Right atrium auricular region (tissue), 2 donors: ENCODE measurements around the gene DEPDC5. TPM values are rescaled to one million over a fixed set of nuclear protein-coding genes. Genes with fewer than 3 reads are reported as not detected.

Source experiments
- DNase-seq: peaks from one replicate; pipeline ENCODE4 v3.0.0-alpha.2; 2019; ENCODE audit warnings: low spot score
- H3K27ac ChIP-seq, 2 donors: fragments of 200-600 bp; sonication (generic); 1 replicate in 1 of 2; 2 replicates in 1 of 2; pipeline ENCODE4 v1.5.1; 2016 to 2019
- H3K27me3 ChIP-seq, 2 donors: fragments of 200-600 bp; sonication (generic); one replicate each; pipeline versions ENCODE4 v1.5.1 to v1.6.0; 2017 to 2019
- H3K36me3 ChIP-seq: fragments of 200-600 bp; sonication (generic); one replicate; pipeline ENCODE4 v1.5.1; 2016
- H3K4me1 ChIP-seq, 2 donors: fragments of 200-600 bp; sonication (generic); one replicate each; pipeline versions ENCODE4 v1.5.1 to v1.6.0; 2017 to 2019
- H3K4me3 ChIP-seq, 2 donors: fragments of 200-600 bp; sonication (generic); 1 replicate in 1 of 2; 2 replicates in 1 of 2; pipeline ENCODE4 v1.5.1; 2017 to 2019; ENCODE audit warnings: mild to moderate bottlenecking in 1 of 2, moderate library complexity in 1 of 2
- H3K9me3 ChIP-seq, 2 donors: fragments of 200-600 bp; sonication (generic); one replicate each; pipeline ENCODE4 v1.5.1; 2019
- CTCF ChIP-seq, 2 donors: fragments of 200-600 bp; sonication (generic); IDR thresholded peaks; one replicate each; pipeline ENCODE4 v1.5.1; 2019; ENCODE audit warnings: antibody characterized with exemption in 2 of 2
- total RNA-seq, 2 donors: library from RNA; depleted of rRNA; stranded (reverse); fragments of >200 nt; gene quantifications; one replicate each; pipeline ENCODE4 v1.1.0, GENCODE V29; 2016

Gene DEPDC5
- total RNA-seq, 2 donors from 2014 or later: 7.0 to 8.6 TPM

GRCh38 chr22:31742682-31743081 is 11.1 kb upstream of the DEPDC5 start:
- Histone ChIP-seq H3K27me3 (no peaks in the 10 kb centered on the region), H3K4me1 (peaks cover 0 to 23% of the 10 kb centered on the region in 2 donors), H3K4me3 (no peak overlapping the region), H3K9me3 (no peaks in the 10 kb centered on the region), H3K36me3 (no peaks in the 10 kb centered on the region), H3K27ac (no peak overlapping the region)
- TF ChIP-seq CTCF (IDR thresholded peaks at IDR 0.05): no peak
- no peak for DNase-seq

- H3K27ac ChIP-seq: no peak overlapping the region
- H3K4me1 ChIP-seq: peaks cover 0 to 32% of the 10 kb centered on the region in 2 donors
- H3K9me3 ChIP-seq: no peaks in the 10 kb centered on the region
- no peak for DNase-seq
- no peaks in the 10 kb centered on the region for H3K36me3 ChIP-seq
- H3K4me3 ChIP-seq: no peak overlapping the region
- no peaks in the 10 kb centered on the region for H3K27me3 ChIP-seq
- TF ChIP-seq CTCF (IDR thresholded peaks at IDR 0.05): no peak
These were observed 9.9 kb upstream of the DEPDC5 start for GRCh38 chr22:31743871-31744270.

- Histone ChIP-seq H3K4me3 (no peak overlapping the region), H3K27me3 (no peaks in the 10 kb centered on the region), H3K27ac (no peak overlapping the region), H3K36me3 (no peaks in the 10 kb centered on the region), H3K9me3 (no peaks in the 10 kb centered on the region), H3K4me1 (peaks cover 0 to 35% of the 10 kb centered on the region in 2 donors)
- TF ChIP-seq CTCF (IDR thresholded peaks at IDR 0.05): no peak
- no peak for DNase-seq
These were observed 6.4 kb upstream of the DEPDC5 start for GRCh38 chr22:31747441-31747840.

DNA sequence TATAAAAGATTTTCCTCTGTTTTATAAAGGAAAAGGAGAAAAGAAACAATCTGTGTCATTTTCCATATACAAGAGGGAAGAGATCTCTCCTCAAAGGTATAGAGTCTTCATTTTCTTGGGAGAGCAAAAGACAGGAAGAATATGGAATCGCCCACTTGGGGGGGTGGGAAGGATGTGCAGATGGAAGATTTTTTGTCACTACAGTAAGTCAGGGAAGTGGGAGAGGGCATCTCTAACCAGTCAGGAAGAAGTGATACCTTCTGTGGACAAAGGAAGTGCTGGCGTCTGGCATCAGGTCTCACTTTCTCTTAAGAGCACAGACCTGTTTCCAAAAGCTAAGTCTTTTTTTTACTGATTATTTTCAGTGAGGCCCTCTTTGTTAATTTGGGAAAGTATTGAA is 5.3 kb upstream of the DEPDC5 start:
- TF ChIP-seq CTCF (IDR thresholded peaks at IDR 0.05): no peak
- H3K4me1 ChIP-seq: peaks cover 0 to 44% of the 10 kb centered on the region in 2 donors

GRCh38 chr22:31749636-31750364 is 4.0 kb upstream of the DEPDC5 start, which contains the start of gene PRR14L:
TSS of gene PRR14L (minus strand) at chr22:31750132. CDS start at chr22:31738860, 11,272 bp downstream.
- H3K9me3 ChIP-seq: no peaks in the 10 kb centered on the region
- H3K4me1 ChIP-seq: peaks cover 0 to 53% of the 10 kb centered on the region in 2 donors
- peak within 1 kb of the TSS; percentile 80 to 98 for H3K4me3 ChIP-seq
- TF ChIP-seq CTCF (IDR thresholded peaks at IDR 0.05): peak in 1 of 2 donors; percentile 52
- H3K27ac ChIP-seq: peak within 1 kb of the TSS; percentile 78 to 90
- no peaks in the 10 kb centered on the region for H3K36me3 ChIP-seq
- DNase-seq: peak; percentile 98
- no peaks in the 10 kb centered on the region for H3K27me3 ChIP-seq

More for the DNA sequence above, 5.3 kb upstream of the DEPDC5 start:
- Histone ChIP-seq H3K9me3 (no peaks in the 10 kb centered on the region), H3K4me3 (peak overlapping the region in 1 of 2 donors; percentile 98), H3K27ac (no peak overlapping the region), H3K36me3 (no peaks in the 10 kb centered on the region), H3K27me3 (no peaks in the 10 kb centered on the region)
- no peak for DNase-seq
